ENCODE results near the gene HMMR.

Gene HMMR

DNA sequence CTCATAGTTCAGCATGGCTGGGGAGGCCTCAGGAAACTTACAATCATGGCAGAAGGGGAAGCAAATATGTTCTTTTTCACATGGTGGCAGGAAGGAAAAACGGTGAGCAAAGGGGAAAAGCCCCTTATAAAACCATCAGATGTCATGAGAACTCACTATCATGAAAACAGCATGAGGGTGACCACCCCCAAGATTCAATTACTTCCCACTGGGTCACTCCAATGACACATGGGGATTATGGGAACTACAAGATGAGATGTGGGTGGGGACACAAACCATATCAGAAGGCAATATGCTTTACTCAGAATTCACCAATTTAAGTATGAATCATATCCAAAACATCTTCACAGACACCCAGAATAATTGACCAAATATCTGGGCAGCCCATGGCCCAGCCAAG, 64.7 kb downstream of the HMMR start:
- Histone ChIP-seq H3K79me2 (ENCODE audit: insufficient read depth, low read depth) (no peaks in the 10 kb centered on the region), H3K4me1 (ENCODE audit: low read depth, poor library complexity, severe bottlenecking) (no peaks in the 10 kb centered on the region), H2AFZ (ENCODE audit: low read depth) (no peak overlapping the region), H3K27ac (no peak overlapping the region), H3K36me3 (ENCODE audit: insufficient read depth) (no peaks in the 10 kb centered on the region), H4K20me1 (ENCODE audit: insufficient read depth) (no peaks in the 10 kb centered on the region), H3K27me3 (ENCODE audit: insufficient read depth, low read depth) (no peaks in the 10 kb centered on the region), H3K9ac (no peak overlapping the region), H3K4me2 (no peak overlapping the region), H3K4me3 (IDR thresholded peaks at IDR 0.05; ENCODE audit: insufficient read depth, low read depth, low read length) (no peak overlapping the region)
- TF ChIP-seq CTCF (conservative IDR thresholded peaks at IDR 0.05; ENCODE audit: low read depth, low read length), result no peak

GRCh38 chr5:163529698-163530097, 69.3 kb downstream of the HMMR start:
- no peak overlapping the region for H3K4me3 ChIP-seq (IDR thresholded peaks at IDR 0.05; ENCODE audit: insufficient read depth, low read depth, low read length)

DNA sequence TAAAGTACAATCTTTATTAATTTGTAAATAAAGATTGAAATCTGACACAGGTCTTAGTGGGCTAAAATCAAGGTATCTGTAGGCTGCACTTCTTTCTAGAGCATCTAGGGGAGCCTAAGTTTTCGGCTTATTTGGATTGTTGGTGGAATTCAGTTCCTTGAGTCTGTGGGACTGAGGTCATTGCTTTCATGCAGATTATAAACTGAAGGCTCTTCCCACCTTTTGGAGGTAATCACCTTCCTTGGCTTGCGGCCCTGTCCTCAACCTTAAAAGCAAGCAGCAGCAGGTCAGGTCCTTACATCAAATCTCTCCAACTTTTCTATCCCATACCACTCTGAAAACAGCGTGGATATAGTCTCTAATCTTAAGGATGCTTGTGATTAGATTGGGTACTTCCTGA, 70.8 kb downstream of the HMMR start:
- H3K4me1 ChIP-seq (ENCODE audit: low read depth, poor library complexity, severe bottlenecking), result no peaks in the 10 kb centered on the region
- TF ChIP-seq CTCF (conservative IDR thresholded peaks at IDR 0.05; ENCODE audit: low read depth, low read length), result no peak
- H3K4me2 ChIP-seq, result no peak overlapping the region
- no peaks in the 10 kb centered on the region for H3K36me3 ChIP-seq (ENCODE audit: insufficient read depth)
- no peaks in the 10 kb centered on the region for H4K20me1 ChIP-seq (ENCODE audit: insufficient read depth)
- no peak overlapping the region for H3K4me3 ChIP-seq (IDR thresholded peaks at IDR 0.05; ENCODE audit: insufficient read depth, low read depth, low read length)
- no peak overlapping the region for H2AFZ ChIP-seq (ENCODE audit: low read depth)
- no peaks in the 10 kb centered on the region for H3K27me3 ChIP-seq (ENCODE audit: insufficient read depth, low read depth)
- H3K27ac ChIP-seq, result no peak overlapping the region
- no peaks in the 10 kb centered on the region for H3K79me2 ChIP-seq (ENCODE audit: insufficient read depth, low read depth)
- no peak overlapping the region for H3K9ac ChIP-seq

More at GRCh38 chr5:163529698-163530097, 69.3 kb downstream of the HMMR start:
- Histone ChIP-seq H3K27ac (no peak overlapping the region), H2AFZ (ENCODE audit: low read depth) (no peak overlapping the region), H4K20me1 (ENCODE audit: insufficient read depth) (no peaks in the 10 kb centered on the region), H3K36me3 (ENCODE audit: insufficient read depth) (no peaks in the 10 kb centered on the region), H3K27me3 (ENCODE audit: insufficient read depth, low read depth) (no peaks in the 10 kb centered on the region), H3K9ac (no peak overlapping the region), H3K79me2 (ENCODE audit: insufficient read depth, low read depth) (no peaks in the 10 kb centered on the region), H3K4me2 (no peak overlapping the region), H3K4me1 (ENCODE audit: low read depth, poor library complexity, severe bottlenecking) (no peaks in the 10 kb centered on the region)
- no peak for TF ChIP-seq CTCF (conservative IDR thresholded peaks at IDR 0.05; ENCODE audit: low read depth, low read length)

- Histone ChIP-seq H4K20me1 (ENCODE audit: insufficient read depth) (no peaks in the 10 kb centered on the region), H3K4me3 (IDR thresholded peaks at IDR 0.05; ENCODE audit: insufficient read depth, low read depth, low read length) (no peak overlapping the region), H3K9ac (no peak overlapping the region), H3K27ac (no peak overlapping the region), H3K79me2 (ENCODE audit: insufficient read depth, low read depth) (no peaks in the 10 kb centered on the region), H3K4me1 (ENCODE audit: low read depth, poor library complexity, severe bottlenecking) (no peaks in the 10 kb centered on the region), H3K36me3 (ENCODE audit: insufficient read depth) (no peaks in the 10 kb centered on the region), H3K4me2 (no peak overlapping the region), H2AFZ (ENCODE audit: low read depth) (no peak overlapping the region), H3K27me3 (ENCODE audit: insufficient read depth, low read depth) (no peaks in the 10 kb centered on the region)
- no peak for TF ChIP-seq CTCF (conservative IDR thresholded peaks at IDR 0.05; ENCODE audit: low read depth, low read length)
These were observed 72.0 kb downstream of the HMMR start for GRCh38 chr5:163532171-163533084.
